Panc1 (cell line): ENCODE measurements around the gene AP1S2. TPM values are rescaled to one million over a fixed set of nuclear protein-coding genes. Genes with fewer than 3 reads are reported as not detected.

Experiments used
- ATAC-seq: fragments of 200-7000 bp; cut with Tn5 transposase; 2 replicates; pipeline ENCODE4 v1.9.1; 2020; ENCODE audit warnings: mild to moderate bottlenecking, moderate library complexity
- BruUV-seq: library from RNA; stranded (reverse); fragments of 400-500 nt; replicated peaks from 2 replicates; lab custom pipeline; 2021; lab: Mats Ljungman, UMichigan
- CTCF ChIA-PET: fragments of 300-600 bp; sonication (Branson Sonifier 250); formaldehyde crosslinking; loops from one replicate; lab custom pipeline; 2022; ENCODE audit warnings: antibody characterized with exemption; lab: Charles Lee
- POLR2A ChIA-PET: fragments of 300-600 bp; sonication (Branson Sonifier 250); formaldehyde crosslinking; loops from one replicate; lab custom pipeline; 2022; ENCODE audit warnings: antibody characterized with exemption; lab: Charles Lee
- DNase-seq: peaks from one replicate; pipeline ENCODE4 v3.0.0-alpha.2; 2010; ENCODE audit warnings: low read depth, low spot score
- H3K27ac ChIP-seq: 2 replicates; pipeline ENCODE4 v1.5.1; 2011; ENCODE audit warnings: mild to moderate bottlenecking, low read length, inconsistent platforms
- H3K27me3 ChIP-seq: fragments of 200-500 bp; sonication (Bioruptor generic); 2 replicates; pipeline ENCODE4 v1.6.0; 2014; ENCODE audit warnings: low read length, inconsistent platforms; ENCODE audit not compliant: control insufficient read depth, insufficient read depth
- H3K36me3 ChIP-seq: fragments of 200-500 bp; sonication (Bioruptor generic); 2 replicates; pipeline ENCODE4 v1.5.1; 2014; ENCODE audit warnings: inconsistent platforms, mild to moderate bottlenecking, low read length, moderate library complexity; ENCODE audit not compliant: control insufficient read depth, insufficient read depth
- H3K4me1 ChIP-seq: 2 replicates; pipeline ENCODE4 v1.5.1; 2011; ENCODE audit warnings: inconsistent platforms, mild to moderate bottlenecking, low read length, moderate library complexity; ENCODE audit not compliant: control insufficient read depth, insufficient read depth
- H3K4me3 ChIP-seq, 2 experiments: 2 replicates each; pipeline ENCODE4 v1.5.1; 2011 to 2012; ENCODE audit warnings: low read depth in 2 of 2, low read length in 2 of 2, mild to moderate bottlenecking in 2 of 2, inconsistent platforms in 1 of 2, moderate library complexity in 1 of 2
- H3K9me3 ChIP-seq: fragments of 200-500 bp; sonication (Bioruptor generic); 2 replicates; pipeline ENCODE4 v1.5.1; 2014; ENCODE audit warnings: low read depth, mild to moderate bottlenecking, inconsistent platforms, low read length, moderate library complexity; ENCODE audit not compliant: control insufficient read depth, insufficient read depth
- POLR2AphosphoS5 ChIP-seq: IDR thresholded peaks from 2 replicates; pipeline ENCODE4 v1.6.1; 2012; ENCODE audit warnings: mild to moderate bottlenecking, low read depth, low read length, moderate library complexity
- SIN3A ChIP-seq: IDR thresholded peaks from 2 replicates; pipeline ENCODE4 v1.6.1; 2012; ENCODE audit warnings: low read depth, mild to moderate bottlenecking, low read length, moderate library complexity, borderline replicate concordance; ENCODE audit not compliant: insufficient read depth
- TCF7L2 ChIP-seq: IDR thresholded peaks from 2 replicates; pipeline ENCODE4 v1.6.1; 2011; ENCODE audit warnings: mild to moderate bottlenecking, low read depth, low read length, inconsistent platforms
- in situ Hi-C: cut with HindIII; loops from 2 replicates; pipeline ENCODE4 v1.10.0; 2016; ENCODE audit warnings: low sequenced_read_pairs, low pct_unique_long_range_greater_than_20kb
- intact Hi-C: fragments of 100-400 bp; cut with micrococcal nuclease; formaldehyde crosslinking; loops from one replicate; pipeline ENCODE4 v1.10.0; 2022; ENCODE audit not compliant: unreplicated experiment
- total RNA-seq: library from RNA; stranded (reverse); gene quantifications from one replicate; pipeline ENCODE4 v1.2.1, GENCODE V29; 2021; ENCODE audit not compliant: unreplicated experiment
- TF ChIP-seq, protein P1 (sequence below): fragments of 450-650 bp; IDR thresholded peaks from 2 replicates; pipeline ENCODE4 v1.5.1; 2017; ENCODE audit warnings: mild to moderate bottlenecking
- TF ChIP-seq, protein P2 (sequence below), 2 experiments: IDR thresholded peaks; 2 replicates each; pipeline ENCODE4 v1.6.1; 2011 to 2012; ENCODE audit warnings: low read depth in 2 of 2, control low read depth in 1 of 2, low read length in 1 of 2, mild to moderate bottlenecking in 1 of 2, moderate library complexity in 1 of 2; ENCODE audit not compliant: insufficient read depth in 1 of 2

The AP1S2 gene
- total RNA-seq, 1 experiment from 2014 or later, result 14.7 TPM

DNA sequence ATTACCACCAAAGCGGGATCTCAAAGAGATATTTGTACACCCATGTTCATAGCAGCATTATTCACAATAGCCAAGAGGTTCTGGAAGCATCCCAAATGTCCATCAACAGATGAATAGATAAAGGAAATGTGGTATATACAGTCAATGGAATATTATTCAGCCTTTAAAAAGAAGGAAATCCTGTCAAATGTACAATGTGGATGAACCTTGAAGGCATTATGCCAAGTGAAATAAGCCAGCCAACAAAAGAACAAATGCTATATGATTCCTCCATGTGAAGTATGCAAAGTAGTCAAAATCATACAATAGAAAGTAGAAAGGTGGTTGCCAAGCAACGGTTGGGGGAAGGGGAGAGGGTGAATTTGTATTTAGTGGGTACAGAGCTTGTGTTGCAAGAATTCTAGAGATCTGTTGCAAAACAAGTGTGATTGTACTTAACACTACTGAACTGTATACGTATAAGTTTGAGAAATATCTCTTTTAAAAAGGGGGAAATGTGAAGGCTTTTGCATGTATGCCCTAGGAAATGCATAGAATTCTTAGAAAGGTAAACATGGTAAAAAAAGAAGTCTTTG, 69.3 kb downstream of the AP1S2 start:
- Histone ChIP-seq H3K4me1 (no peaks in the 10 kb centered on the region), H3K27ac (no peak overlapping the region), H3K27me3 (no peaks in the 10 kb centered on the region), H3K9me3 (no peaks in the 10 kb centered on the region), H3K4me3 (no peak overlapping the region), H3K36me3 (no peaks in the 10 kb centered on the region)
- in situ Hi-C loops, result no loop called here
- ATAC-seq, result no peak
- no peak for TF ChIP-seq POLR2AphosphoS5
- TSS peak; percentile 64 for BruUV-seq
- intact Hi-C loops, result no loop called here
- ChIA-PET POLR2A (no interaction called here), CTCF (no interaction called here)
- no peak for DNase-seq

DNA sequence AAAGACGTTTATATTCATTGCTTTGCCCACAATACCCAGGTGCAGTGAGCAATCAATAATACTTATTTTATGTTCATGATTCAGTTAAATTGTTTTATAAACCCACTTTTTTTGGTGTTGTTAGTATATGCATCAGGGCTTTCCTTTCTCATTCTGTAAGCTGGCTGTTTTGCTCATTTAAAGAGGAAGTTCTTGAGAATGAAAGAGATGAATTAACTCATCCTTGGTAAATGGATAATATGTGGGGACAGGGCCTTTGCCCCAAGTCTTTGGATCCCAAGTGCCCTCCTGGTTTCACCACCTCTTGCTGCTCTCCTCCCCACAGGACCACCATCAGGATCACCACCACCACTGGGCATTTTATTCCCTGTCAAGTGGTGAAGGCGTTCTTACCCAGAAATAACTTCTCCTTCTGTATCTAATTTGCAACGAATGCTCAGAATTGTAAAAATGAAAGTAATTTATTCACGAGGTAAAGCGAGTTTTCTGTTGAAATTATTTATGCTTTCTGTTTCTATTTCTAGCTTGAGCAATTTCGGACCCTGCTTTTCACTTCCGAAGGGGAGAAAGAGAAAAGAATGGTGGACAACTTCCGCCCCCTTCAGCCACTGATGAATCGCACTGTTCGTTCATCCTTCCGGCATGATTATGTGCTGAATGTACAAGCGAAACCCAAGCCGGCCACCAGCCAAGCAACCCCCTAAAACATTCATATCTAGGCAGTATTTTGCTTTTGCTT, 72.5 kb downstream of the AP1S2 start:
- in situ Hi-C loops (no loop called here), intact Hi-C loops (no loop called here)
- Histone ChIP-seq H3K27me3 (no peaks in the 10 kb centered on the region), H3K9me3 (no peaks in the 10 kb centered on the region), H3K36me3 (no peaks in the 10 kb centered on the region; the same call in 1 of the 2 replicates), H3K27ac (no peak overlapping the region), H3K4me1 (no peaks in the 10 kb centered on the region), H3K4me3 (no peak overlapping the region)
- ATAC-seq, result no peak
- TF ChIP-seq SIN3A (no peak), TCF7L2 (no peak), POLR2AphosphoS5 (no peak)
- TF ChIP-seq, protein P1, sequence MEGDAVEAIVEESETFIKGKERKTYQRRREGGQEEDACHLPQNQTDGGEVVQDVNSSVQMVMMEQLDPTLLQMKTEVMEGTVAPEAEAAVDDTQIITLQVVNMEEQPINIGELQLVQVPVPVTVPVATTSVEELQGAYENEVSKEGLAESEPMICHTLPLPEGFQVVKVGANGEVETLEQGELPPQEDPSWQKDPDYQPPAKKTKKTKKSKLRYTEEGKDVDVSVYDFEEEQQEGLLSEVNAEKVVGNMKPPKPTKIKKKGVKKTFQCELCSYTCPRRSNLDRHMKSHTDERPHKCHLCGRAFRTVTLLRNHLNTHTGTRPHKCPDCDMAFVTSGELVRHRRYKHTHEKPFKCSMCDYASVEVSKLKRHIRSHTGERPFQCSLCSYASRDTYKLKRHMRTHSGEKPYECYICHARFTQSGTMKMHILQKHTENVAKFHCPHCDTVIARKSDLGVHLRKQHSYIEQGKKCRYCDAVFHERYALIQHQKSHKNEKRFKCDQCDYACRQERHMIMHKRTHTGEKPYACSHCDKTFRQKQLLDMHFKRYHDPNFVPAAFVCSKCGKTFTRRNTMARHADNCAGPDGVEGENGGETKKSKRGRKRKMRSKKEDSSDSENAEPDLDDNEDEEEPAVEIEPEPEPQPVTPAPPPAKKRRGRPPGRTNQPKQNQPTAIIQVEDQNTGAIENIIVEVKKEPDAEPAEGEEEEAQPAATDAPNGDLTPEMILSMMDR, result no peak
- TF ChIP-seq, protein P2, sequence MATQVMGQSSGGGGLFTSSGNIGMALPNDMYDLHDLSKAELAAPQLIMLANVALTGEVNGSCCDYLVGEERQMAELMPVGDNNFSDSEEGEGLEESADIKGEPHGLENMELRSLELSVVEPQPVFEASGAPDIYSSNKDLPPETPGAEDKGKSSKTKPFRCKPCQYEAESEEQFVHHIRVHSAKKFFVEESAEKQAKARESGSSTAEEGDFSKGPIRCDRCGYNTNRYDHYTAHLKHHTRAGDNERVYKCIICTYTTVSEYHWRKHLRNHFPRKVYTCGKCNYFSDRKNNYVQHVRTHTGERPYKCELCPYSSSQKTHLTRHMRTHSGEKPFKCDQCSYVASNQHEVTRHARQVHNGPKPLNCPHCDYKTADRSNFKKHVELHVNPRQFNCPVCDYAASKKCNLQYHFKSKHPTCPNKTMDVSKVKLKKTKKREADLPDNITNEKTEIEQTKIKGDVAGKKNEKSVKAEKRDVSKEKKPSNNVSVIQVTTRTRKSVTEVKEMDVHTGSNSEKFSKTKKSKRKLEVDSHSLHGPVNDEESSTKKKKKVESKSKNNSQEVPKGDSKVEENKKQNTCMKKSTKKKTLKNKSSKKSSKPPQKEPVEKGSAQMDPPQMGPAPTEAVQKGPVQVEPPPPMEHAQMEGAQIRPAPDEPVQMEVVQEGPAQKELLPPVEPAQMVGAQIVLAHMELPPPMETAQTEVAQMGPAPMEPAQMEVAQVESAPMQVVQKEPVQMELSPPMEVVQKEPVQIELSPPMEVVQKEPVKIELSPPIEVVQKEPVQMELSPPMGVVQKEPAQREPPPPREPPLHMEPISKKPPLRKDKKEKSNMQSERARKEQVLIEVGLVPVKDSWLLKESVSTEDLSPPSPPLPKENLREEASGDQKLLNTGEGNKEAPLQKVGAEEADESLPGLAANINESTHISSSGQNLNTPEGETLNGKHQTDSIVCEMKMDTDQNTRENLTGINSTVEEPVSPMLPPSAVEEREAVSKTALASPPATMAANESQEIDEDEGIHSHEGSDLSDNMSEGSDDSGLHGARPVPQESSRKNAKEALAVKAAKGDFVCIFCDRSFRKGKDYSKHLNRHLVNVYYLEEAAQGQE (IDR thresholded peaks at IDR 0.05; ENCODE audit: insufficient read depth in 1 of 2, low read depth in 2 of 2, low read length in 1 of 2), result no peak
- no peak for DNase-seq
- no TSS peak for BruUV-seq
- ChIA-PET POLR2A (no interaction called here), CTCF (no interaction called here)

Other genes starting within 250 kb of the AP1S2 start
- gene CLTRN, start 190.0 kb downstream of the AP1S2 start, total RNA-seq, result 0.10 TPM
- 6.8 TPM for gene CA5B, start 116.5 kb downstream of the AP1S2 start, total RNA-seq
- gene ZRSR2, start 64.3 kb downstream of the AP1S2 start, total RNA-seq, result 3.0 TPM